Keratinocyte (primary cell): ENCODE results near the gene CACNA1F.

Source experiments
- EZH2 ChIP-seq: IDR thresholded peaks from one replicate; pipeline ENCODE4 v1.6.1; 2012; ENCODE audit warnings: inconsistent platforms, mild to moderate bottlenecking, low read length, moderate library complexity
- TF ChIP-seq, protein P1 (sequence below), 3 experiments: IDR thresholded peaks in 1 of 3; conservative IDR thresholded peaks in 1 of 3; optimal IDR thresholded peaks in 1 of 3; 2 replicates in 2 of 3; 3 replicates in 1 of 3; pipeline versions ENCODE3 to v1.5.1; 2011; ENCODE audit warnings: low read length in 3 of 3, mild to moderate bottlenecking in 3 of 3, moderate library complexity in 2 of 3, control low read depth in 1 of 3, inconsistent platforms in 1 of 3; ENCODE audit not compliant: insufficient read depth in 2 of 3; ENCODE audit errors: extremely low read depth in 1 of 3

DNA sequence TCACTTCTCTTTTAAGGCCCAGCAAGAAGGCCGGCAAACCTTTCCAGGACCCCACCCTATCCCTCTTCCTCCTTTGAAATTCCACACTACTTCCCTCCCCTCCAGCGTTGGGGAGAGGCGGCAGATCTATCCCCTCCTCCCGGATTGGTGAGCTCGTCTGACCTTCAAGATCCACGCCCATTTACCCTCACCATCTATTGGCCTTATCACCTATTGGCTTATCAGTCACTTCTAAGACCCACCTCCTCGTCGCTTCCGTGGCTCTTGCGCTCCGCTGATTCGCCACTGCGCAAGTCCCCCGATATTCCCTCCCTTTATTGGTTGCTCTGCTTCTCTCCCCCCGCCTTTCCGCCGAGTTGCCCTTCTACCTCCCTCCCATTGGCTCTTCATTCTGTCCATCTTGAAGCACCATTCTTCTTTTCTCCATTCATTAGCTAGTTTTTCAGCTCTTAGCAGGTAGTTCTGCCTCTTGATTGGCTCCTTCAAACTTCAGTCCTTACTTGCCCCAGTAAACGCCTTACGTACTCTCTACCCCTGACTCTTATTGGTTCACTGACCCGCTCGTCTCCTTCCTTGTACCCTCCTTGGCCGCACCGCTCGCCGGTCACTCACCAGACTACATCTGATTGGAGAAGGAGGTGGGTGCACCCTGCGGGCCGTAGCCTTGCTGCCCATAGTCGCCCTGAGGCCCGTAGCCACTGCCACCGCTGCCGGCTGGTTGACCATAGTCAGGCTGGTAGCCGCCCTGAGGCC lies 42.1 kb downstream of the CACNA1F start:
- TF ChIP-seq, protein P1, sequence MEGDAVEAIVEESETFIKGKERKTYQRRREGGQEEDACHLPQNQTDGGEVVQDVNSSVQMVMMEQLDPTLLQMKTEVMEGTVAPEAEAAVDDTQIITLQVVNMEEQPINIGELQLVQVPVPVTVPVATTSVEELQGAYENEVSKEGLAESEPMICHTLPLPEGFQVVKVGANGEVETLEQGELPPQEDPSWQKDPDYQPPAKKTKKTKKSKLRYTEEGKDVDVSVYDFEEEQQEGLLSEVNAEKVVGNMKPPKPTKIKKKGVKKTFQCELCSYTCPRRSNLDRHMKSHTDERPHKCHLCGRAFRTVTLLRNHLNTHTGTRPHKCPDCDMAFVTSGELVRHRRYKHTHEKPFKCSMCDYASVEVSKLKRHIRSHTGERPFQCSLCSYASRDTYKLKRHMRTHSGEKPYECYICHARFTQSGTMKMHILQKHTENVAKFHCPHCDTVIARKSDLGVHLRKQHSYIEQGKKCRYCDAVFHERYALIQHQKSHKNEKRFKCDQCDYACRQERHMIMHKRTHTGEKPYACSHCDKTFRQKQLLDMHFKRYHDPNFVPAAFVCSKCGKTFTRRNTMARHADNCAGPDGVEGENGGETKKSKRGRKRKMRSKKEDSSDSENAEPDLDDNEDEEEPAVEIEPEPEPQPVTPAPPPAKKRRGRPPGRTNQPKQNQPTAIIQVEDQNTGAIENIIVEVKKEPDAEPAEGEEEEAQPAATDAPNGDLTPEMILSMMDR (optimal IDR thresholded peaks at IDR 0.05 in 1 of 3, IDR thresholded peaks at IDR 0.05 in 1 of 3, conservative IDR thresholded peaks at IDR 0.05 in 1 of 3; ENCODE audit: extremely low read depth in 1 of 3, insufficient read depth in 2 of 3, low read length in 3 of 3) = no peak
- TF ChIP-seq EZH2 = no peak
